GM12892 (cell line): Measurements from ENCODE around the gene MEX3C.

ENCODE experiments used
- POLR2A ChIP-seq: IDR thresholded peaks from 2 replicates; pipeline ENCODE4 v1.6.1; 2011; ENCODE audit warnings: low read depth, low read length, control low read depth
- POLR2AphosphoS5 ChIP-seq: IDR thresholded peaks from 2 replicates; pipeline ENCODE4 v1.6.1; 2011; ENCODE audit warnings: low read depth, low read length, control low read depth
- TAF1 ChIP-seq: IDR thresholded peaks from 2 replicates; pipeline ENCODE4 v1.6.1; 2011; ENCODE audit warnings: low read depth, mild to moderate bottlenecking, control low read depth, low read length, borderline replicate concordance

- no peak for TF ChIP-seq POLR2A
- no peak for TF ChIP-seq POLR2AphosphoS5
- no peak for TF ChIP-seq TAF1
Measured at GRCh38 chr18:51191128-51191717, 6.3 kb downstream of the MEX3C start.
